Measurements from ENCODE around the gene TARBP2.

- TF ChIP-seq CTCF (conservative IDR thresholded peaks at IDR 0.05) (no peak), EZH2 (IDR thresholded peaks at IDR 0.05; ENCODE audit: low read depth) (no peak)
Observed at GRCh38 chr12:53495903-53496751, 5.0 kb upstream of the TARBP2 start.

All from PC-9 (cell line).